LNCaP clone FGC (cell line): ENCODE results near the gene EXPH5.

Source experiments
- DNase-seq: peaks from one replicate; pipeline ENCODE4 v3.0.0-alpha.2; 2011; ENCODE audit warnings: low read depth
- H3K4me3 ChIP-seq: 2 replicates; pipeline ENCODE4 v1.5.1; 2011; ENCODE audit warnings: mild to moderate bottlenecking, low read depth, low read length, control low read depth
- CTCF ChIP-seq: IDR thresholded peaks from 2 replicates; pipeline ENCODE4 v1.5.1; 2012; ENCODE audit warnings: mild to moderate bottlenecking; ENCODE audit not compliant: control insufficient read depth, insufficient read depth; ENCODE audit errors: extremely low read depth

Gene EXPH5

GRCh38 chr11:108508653-108509593 lies 84.6 kb downstream of the EXPH5 start:
- DNase-seq = no peak
- H3K4me3 ChIP-seq = no peak overlapping the region
- TF ChIP-seq CTCF = no peak

DNA sequence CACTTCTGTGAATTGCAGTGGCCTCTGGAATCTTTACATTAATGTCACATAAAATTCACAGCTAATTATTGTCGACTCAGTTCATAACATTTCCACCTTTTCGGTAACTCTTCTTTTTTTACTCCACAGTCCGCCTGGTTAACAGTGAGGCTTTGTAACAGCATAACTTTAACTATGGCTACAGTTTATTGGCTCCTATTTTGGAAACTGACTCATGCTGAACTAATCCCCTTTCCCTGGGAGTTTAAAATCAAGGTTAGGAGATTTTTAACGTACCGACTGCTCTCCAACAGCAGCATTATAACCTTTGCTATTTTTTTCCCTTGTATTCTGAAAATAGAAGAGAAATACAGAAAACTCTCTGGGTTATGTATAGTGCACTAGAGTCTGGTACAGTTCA lies 92.2 kb downstream of the EXPH5 start:
- no peak for DNase-seq

GRCh38 chr11:108500721-108501120 lies 92.8 kb downstream of the EXPH5 start:
- DNase-seq = no peak
- no peak for TF ChIP-seq CTCF
- no peak overlapping the region for H3K4me3 ChIP-seq

More for the DNA sequence above, 92.2 kb downstream of the EXPH5 start:
- TF ChIP-seq CTCF = no peak
- H3K4me3 ChIP-seq = no peak overlapping the region

GRCh38 chr11:108500169-108500568 lies 93.4 kb downstream of the EXPH5 start:
- H3K4me3 ChIP-seq = no peak overlapping the region
- no peak for TF ChIP-seq CTCF
- no peak for DNase-seq

DNA sequence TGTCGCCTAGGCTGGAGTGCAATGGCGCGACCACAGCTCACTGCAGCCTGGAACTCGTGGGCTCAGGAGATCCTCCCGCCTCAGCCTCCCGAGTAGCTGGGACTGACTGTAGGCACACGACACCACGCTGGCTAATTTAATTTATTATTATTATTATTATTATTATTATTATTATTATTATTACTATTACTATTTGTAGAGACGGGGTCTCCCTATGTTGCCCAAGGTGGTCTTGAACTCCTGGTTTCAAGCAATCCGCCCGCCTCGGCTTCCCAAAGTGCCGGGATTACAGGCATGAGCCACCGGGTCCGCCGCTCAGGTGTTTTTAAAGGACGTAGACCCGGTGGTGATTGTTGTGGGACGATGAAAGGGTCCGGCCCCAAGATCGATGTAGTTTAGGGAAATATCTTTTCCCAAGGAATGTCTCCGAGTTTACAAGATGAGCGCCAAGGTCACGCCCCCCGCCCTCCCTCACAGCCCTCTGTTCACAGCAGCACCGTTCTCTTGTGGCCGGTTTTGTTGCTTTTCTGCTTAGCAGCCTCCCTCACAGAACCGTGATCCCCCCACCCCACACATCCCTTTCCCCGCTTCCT lies 94.7 kb downstream of the EXPH5 start:
- TF ChIP-seq CTCF = no peak
- no peak overlapping the region for H3K4me3 ChIP-seq
- DNase-seq = no peak

DNA sequence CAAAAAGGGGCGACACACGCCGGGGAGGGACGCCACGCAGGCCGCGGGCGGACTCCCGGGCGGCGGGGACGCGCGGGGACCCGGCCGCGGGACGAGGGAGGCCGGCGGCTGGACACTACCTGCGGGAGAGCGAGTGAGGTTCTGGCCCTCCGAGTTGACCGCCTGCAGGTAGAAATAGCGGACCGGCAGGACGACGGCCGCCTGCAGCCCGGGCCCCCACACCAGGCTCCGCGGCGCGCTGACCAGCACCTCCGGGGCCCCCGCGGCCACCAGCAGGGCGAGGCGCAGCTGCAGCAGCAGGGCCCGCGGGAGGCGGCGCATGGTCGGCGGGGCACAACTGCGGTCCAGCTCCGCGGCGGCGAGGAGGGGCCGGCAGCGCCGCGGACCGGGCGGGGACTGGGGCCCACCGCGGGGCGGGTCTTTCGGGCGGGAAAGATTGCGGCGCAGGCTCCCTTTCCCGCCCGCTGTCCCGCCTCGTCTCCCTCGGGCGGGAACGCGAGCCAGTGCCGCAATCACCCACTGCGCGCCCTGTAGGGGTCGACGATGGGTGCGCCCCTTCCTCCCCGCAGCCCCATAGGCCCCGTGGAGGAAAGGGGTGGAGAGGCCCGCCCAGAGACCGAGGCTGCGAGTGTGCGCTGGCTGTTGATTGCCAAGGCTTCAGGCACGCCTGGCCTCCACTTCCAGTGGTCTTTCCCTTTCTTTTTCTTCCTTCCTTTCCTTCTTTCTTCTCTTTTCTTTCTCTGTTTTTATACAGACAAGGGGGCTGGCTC lies 95.3 kb downstream of the EXPH5 start, which contains the start of gene POGLUT3:
TSS of gene POGLUT3 (minus strand) at position 339 of the 770 bp plus-strand sequence. CDS start at position 321, 18 bp downstream.
- DNase-seq = no peak
- no peak within 1 kb of the TSS for H3K4me3 ChIP-seq
- TF ChIP-seq CTCF = no peak
